Calu3 (cell line): ENCODE data around the gene PI4KA. TPM values are rescaled to one million over a fixed set of nuclear protein-coding genes. Genes with fewer than 3 reads are reported as not detected.
"Not testable (repeated sequence)": the region's sequence is repeated elsewhere in the genome, so short reads cannot be mapped to it uniquely, and the experiment has no call there.

Experiments used
- BruUV-seq: library from RNA; stranded (reverse); fragments of 400-500 nt; replicated peaks from 2 replicates; lab custom pipeline; 2021; lab: Mats Ljungman, UMichigan
- CTCF ChIA-PET: fragments of 300-600 bp; sonication (Branson Sonifier 250); formaldehyde crosslinking; loops from one replicate; lab custom pipeline; 2022; ENCODE audit warnings: antibody characterized with exemption; lab: Charles Lee
- DNase-seq: peaks from one replicate; pipeline ENCODE4 v3.0.0; 2022
- H3K27ac Mint-ChIP-seq: one replicate; pipeline ENCODE4 v1.8.0; 2022; ENCODE audit warnings: mixed read lengths; ENCODE audit not compliant: unreplicated experiment
- H3K27me3 Mint-ChIP-seq: one replicate; pipeline ENCODE4 v1.8.0; 2022; ENCODE audit warnings: mixed read lengths; ENCODE audit not compliant: unreplicated experiment
- H3K36me3 Mint-ChIP-seq: one replicate; pipeline ENCODE4 v1.8.0; 2022; ENCODE audit warnings: mild to moderate bottlenecking, moderate library complexity, mixed read lengths; ENCODE audit not compliant: insufficient read depth, unreplicated experiment
- H3K4me1 Mint-ChIP-seq: one replicate; pipeline ENCODE4 v1.8.0; 2022; ENCODE audit warnings: mild to moderate bottlenecking, low read depth, mixed read lengths; ENCODE audit not compliant: unreplicated experiment
- H3K4me3 Mint-ChIP-seq: one replicate; pipeline ENCODE4 v1.8.0; 2022; ENCODE audit warnings: mild to moderate bottlenecking, low read depth, moderate library complexity, mixed read lengths; ENCODE audit not compliant: unreplicated experiment
- H3K9me3 Mint-ChIP-seq: one replicate; pipeline ENCODE4 v1.8.0; 2022; ENCODE audit warnings: low read depth, mixed read lengths; ENCODE audit not compliant: unreplicated experiment
- CTCF ChIP-seq: fragments of 200-600 bp; IDR thresholded peaks from one replicate; pipeline ENCODE4 v1.8.0; 2022; ENCODE audit warnings: antibody characterized with exemption; ENCODE audit not compliant: unreplicated experiment
- intact Hi-C: fragments of 100-400 bp; cut with micrococcal nuclease; formaldehyde crosslinking; loops from one replicate; pipeline ENCODE4 v1.10.0; 2022; ENCODE audit not compliant: unreplicated experiment
- total RNA-seq: library from RNA; stranded (reverse); gene quantifications from 2 replicates; pipeline ENCODE4 v1.2.3, GENCODE V29; 2022

The PI4KA gene
- total RNA-seq, 1 experiment from 2014 or later: 77.9 TPM

GRCh38 chr22:20775342-20775895, 83.2 kb downstream of the PI4KA start:
- H3K4me1 Mint-ChIP-seq: peaks cover 16% of the 10 kb centered on the region
- no peak overlapping the region for H3K4me3 Mint-ChIP-seq
- H3K27ac Mint-ChIP-seq: no peak overlapping the region
- peaks cover 15% of the 10 kb centered on the region for H3K36me3 Mint-ChIP-seq
- H3K27me3 Mint-ChIP-seq: no peaks in the 10 kb centered on the region
- CTCF ChIA-PET: no interaction called here
- no peak for DNase-seq
- TF ChIP-seq CTCF: no peak
- no peaks in the 10 kb centered on the region for H3K9me3 Mint-ChIP-seq
- intact Hi-C loops: no loop called here
- BruUV-seq: no TSS peak

GRCh38 chr22:20774882-20775281, 83.7 kb downstream of the PI4KA start:
- TF ChIP-seq CTCF: no peak
- H3K27ac Mint-ChIP-seq: no peak overlapping the region
- no TSS peak for BruUV-seq
- H3K36me3 Mint-ChIP-seq: peaks cover 15% of the 10 kb centered on the region
- intact Hi-C loops: no loop called here
- CTCF ChIA-PET: no interaction called here
- no peak overlapping the region for H3K4me3 Mint-ChIP-seq
- DNase-seq: no peak
- H3K27me3 Mint-ChIP-seq: no peaks in the 10 kb centered on the region
- H3K9me3 Mint-ChIP-seq: no peaks in the 10 kb centered on the region
- peaks cover 16% of the 10 kb centered on the region for H3K4me1 Mint-ChIP-seq

- CTCF ChIA-PET: no interaction called here
- no peak within 1 kb of the TSS for H3K27ac Mint-ChIP-seq
- intact Hi-C loops: no loop called here
Observed at GRCh38 chr22:20773793-20774212, 84.8 kb downstream of the PI4KA start, which contains the start of gene SERPIND1. Gene SERPIND1 (plus strand): TSS chr22:20774113. CDS start chr22:20779313, 5,200 bp downstream.

GRCh38 chr22:20771918-20772625, 86.5 kb downstream of the PI4KA start:
- no peaks in the 10 kb centered on the region for H3K9me3 Mint-ChIP-seq
- H3K4me1 Mint-ChIP-seq: no peaks in the 10 kb centered on the region
- CTCF ChIA-PET: no interaction called here
- peaks cover 9% of the 10 kb centered on the region for H3K36me3 Mint-ChIP-seq
- no peaks in the 10 kb centered on the region for H3K27me3 Mint-ChIP-seq
- H3K4me3 Mint-ChIP-seq: no peak overlapping the region
- H3K27ac Mint-ChIP-seq: no peak overlapping the region
- intact Hi-C loops: no loop called here
- TF ChIP-seq CTCF: no peak
- no peak for DNase-seq
- no TSS peak for BruUV-seq

More at GRCh38 chr22:20773793-20774212, 84.8 kb downstream of the PI4KA start, which contains the start of gene SERPIND1:
- no TSS peak for BruUV-seq
- DNase-seq: no peak
- H3K36me3 Mint-ChIP-seq: peaks cover 15% of the 10 kb centered on the region
- H3K9me3 Mint-ChIP-seq: no peaks in the 10 kb centered on the region
- H3K4me1 Mint-ChIP-seq: peaks cover 14% of the 10 kb centered on the region
- no peak for TF ChIP-seq CTCF
- no peak within 1 kb of the TSS for H3K4me3 Mint-ChIP-seq
- H3K27me3 Mint-ChIP-seq: no peaks in the 10 kb centered on the region

GRCh38 chr22:20769496-20769826, 89.2 kb downstream of the PI4KA start:
- H3K4me3 Mint-ChIP-seq, CTCF ChIA-PET: not testable (repeated sequence)

More at GRCh38 chr22:20769496-20769826, 89.2 kb downstream of the PI4KA start:
- H3K4me1 Mint-ChIP-seq, BruUV-seq, H3K27me3 Mint-ChIP-seq, H3K9me3 Mint-ChIP-seq, DNase-seq, H3K27ac Mint-ChIP-seq, intact Hi-C loops, H3K36me3 Mint-ChIP-seq: not testable (repeated sequence)
